Activated CD8-positive, alpha-beta memory T cell treated with anti-CD3 and anti-CD28 coated beads, Interleukin-2, amount 50 U/mL, for 48 hours (primary cell): ENCODE results near the gene NDUFA8.

Source experiments
- DNase-seq: peaks from one replicate; pipeline ENCODE4 v3.0.0-alpha.2; 2020

Gene NDUFA8

DNA sequence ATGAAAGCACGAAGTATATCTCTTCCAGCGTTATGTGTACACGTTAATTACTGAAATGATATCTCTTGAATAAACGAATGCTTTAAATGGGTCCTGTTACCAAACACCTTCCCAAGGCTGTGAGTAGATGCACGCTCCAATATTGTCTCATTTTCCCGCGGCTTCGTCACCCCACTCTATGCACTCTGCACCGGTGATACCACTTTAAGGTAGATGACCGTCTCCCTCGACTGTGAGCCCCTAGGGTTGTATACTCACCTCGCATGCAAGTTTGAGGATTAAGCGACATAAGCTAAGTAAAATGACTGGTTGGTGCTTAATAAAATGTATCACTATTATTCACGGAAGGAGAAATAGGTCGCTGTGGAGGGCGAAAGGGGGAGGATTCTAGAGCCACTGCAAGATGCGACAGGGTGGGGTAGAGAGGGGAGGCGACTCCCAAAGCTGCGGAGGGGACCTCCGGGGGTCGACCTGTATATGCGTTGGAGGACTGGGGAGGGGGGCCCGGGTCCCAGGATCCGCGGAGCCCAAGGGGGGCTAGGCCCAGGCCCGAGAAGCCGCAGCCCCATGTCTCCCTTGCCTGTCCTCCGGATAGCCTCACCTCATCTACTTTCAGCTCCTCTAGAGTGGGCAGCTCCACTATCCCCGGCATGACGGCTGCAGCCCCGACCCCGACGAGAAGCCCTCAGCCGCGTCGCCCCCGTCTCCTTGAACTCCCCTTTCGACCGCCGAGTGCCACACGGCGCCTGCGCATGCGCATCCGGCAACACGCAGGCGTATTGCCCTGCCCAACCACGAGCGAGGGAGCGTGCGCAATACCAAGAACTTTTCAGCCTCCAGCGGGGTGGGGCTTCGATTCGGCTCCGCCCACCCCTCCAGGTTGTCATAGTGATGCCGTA lies at the start of gene NDUFA8, which contains the start of gene MORN5:
NDUFA8 (minus strand) TSS at position 754 of the 899 bp plus-strand sequence; CDS start at position 652, 102 bp downstream.
MORN5 (plus strand) TSS at position 883 of the 899 bp plus-strand sequence. CDS start 65 bp downstream, outside the sequence.
- DNase-seq: peak; percentile 98

DNA sequence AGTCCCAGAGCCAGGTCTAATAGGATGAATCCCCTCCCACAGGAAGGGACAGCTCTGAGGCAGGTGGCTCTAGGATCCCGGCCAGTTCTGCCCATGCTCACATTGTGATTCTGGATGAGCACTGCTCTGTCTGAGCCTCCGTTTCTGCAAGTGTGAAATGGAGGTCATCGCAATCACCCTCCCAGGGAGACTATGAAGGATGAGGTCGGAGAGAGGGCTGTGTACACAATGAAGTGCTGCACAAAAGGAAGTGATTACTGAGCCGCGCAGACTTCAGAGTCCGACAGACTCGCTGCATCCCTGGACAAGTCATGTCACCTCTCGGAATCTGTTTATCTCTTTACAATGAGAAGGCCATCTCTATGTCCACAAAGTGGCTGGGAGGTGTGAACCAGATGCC lies 47.5 kb upstream of the NDUFA8 start:
- no peak for DNase-seq

DNA sequence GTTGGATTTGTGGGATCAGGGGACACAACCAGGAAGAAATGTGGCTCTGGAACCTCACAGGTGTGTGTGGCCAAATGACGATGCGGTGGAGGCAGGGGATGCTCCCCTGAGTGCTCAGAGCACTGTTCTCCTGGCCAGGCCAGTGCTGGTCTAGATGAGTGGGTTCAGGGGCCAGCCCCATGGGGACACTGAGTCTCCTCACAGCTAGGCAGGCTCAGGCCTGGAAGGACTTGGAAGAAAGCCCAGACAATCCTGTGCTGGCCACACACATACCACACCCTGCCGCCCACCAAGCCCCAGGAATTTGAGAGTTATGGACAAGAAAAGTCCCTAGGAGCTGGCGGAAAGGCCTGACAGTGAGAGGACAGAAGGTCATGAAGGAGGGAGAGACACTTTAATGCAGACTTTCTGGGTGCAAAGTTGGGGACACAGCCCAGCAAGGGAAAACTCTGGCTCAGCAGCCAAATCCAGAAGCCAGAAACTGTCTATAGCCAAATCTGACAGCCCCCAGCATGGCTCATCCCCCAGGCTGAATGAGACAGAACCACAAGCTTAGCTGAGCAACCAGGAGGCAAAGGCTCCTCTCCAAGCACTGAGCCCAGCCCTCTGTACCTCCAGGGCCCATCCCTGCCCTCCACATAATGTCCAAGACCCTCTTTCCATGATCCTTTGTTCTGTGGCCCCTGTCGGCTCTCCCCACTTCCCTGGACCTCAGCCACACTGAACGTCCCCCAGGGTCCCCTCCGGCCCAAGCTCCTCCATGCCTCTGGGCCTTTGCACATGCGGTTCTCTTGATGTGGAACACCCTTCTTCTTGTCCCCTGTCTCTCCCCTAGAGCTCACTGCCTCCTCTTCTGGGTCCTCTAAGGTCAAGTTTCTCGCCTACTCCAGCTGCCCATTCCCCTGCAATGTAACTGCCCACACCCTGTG lies 46.8 kb upstream of the NDUFA8 start:
- no peak for DNase-seq

DNA sequence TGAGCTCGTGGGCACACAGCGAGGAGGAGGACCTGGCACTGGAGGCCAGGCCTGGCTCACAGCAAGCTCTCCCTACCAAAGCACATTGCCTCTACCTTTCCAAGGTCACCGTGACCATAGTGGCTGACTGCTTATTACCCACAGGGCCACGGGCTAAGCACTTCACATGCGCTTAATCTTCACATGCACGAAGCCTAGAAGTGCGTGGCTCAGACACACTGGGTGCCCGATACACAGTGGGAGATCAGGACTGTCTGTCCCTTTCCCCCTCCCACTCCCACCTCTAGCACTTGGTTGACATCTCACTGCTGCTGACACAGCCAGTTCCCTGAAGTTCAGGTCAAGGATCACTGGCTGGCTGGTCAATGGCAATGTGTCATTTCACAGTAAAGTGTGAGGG lies 45.6 kb upstream of the NDUFA8 start:
- no peak for DNase-seq

DNA sequence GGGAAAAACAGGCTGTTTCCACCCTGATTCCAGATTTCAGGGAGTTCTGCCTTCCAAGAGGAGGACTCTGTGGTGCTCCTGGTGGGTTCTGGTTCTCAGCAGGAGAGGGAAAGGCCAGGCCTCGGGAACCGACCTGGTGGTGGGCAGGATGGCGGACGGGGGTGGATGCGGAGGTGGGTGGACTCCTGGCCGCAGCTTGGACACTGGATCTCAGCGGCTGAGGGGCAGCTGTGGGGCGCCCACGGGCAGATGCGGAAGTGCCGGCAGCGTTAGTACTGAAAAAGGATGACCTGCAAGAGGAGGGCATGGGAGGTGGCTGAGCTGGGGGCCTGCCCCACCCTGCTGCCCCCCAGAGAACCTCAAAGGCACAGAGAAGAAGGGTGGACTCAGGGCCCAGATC lies 44.9 kb upstream of the NDUFA8 start:
- DNase-seq: no peak

DNA sequence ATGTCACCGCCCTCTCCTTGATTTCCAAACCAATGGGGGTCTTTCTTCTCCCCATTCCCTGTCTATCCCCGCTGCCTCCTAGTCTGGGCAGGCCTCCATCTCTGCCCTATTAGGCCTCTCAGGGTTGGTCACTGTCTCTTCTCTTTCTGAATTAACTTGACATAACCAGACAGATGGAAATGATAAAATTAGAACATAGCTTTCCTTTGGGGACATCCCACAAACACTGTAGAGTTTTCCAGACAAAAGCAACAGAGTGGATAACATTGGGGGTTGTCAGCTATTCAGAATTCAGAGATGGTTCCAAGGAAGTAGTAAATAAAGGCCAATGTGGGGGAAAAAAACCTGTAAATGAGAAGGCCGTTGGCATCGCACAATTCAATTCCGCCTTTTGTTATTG lies 44.5 kb upstream of the NDUFA8 start:
- DNase-seq: no peak

DNA sequence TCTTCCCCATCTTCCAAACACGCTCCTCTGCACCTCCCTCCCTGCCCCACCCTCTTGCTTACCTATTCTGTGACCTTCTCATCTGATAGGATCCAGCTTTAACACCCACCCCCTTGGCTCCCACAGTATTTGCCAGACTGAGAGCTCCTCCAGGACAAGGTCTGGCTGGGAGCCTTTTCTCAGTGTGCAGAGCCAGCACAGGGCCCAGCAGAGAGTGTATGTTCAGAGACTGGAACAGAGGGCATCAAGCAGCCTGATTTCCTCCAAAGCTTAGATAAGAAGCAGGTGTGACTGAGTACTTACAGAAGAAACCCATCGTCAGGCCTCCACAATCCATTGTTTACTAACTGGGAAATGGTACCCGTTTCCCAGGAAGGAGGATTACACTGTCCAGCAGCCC lies 42.5 kb upstream of the NDUFA8 start:
- no peak for DNase-seq

DNA sequence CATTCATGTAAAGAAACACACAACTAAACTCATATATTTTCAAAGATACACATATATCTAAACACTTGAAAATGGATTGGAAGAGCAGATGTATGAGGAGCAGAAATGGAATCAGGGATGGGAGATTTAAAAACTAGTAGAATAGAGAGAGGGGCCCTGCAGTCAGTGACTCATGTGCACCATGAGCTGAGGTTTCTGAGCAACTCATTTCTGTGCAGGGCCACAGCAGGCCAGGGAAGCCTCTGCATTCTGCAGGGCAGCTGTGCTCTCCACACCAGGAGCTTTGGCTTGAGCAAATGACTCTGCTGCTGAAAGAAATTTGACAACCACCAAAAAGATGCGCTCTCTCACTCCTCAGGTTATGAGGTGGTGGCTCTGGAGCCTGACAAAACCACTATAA lies 42.1 kb upstream of the NDUFA8 start:
- no peak for DNase-seq

DNA sequence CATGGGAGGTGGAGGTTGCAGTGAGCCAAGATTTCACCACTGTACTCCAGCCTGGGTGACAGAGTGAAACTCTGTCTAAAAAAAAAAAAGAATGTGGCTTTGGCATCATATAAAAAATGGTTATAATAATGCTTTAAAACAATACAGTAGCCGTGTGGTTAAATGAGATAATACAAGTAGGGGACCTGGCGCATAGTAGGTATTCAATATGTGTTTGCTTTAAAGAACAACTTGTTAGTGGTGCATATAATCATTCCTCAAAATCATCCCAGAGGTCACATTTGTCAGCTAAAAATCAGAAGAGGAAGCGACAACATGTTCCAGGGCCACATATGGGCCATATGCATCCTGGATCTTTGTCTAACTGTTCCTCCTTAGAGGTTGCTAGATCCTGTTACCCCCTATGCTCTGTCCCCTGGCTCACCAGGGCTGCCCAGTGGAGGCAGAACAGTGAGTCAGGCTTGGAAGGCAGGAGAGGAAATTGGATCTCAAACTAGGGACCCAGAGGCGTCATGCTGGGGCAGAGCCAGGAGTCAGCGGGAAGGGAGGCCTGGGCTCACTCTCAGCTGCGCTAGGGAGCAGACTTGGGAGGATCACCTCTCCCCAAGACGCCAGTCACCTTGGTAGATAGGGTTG lies 41.5 kb upstream of the NDUFA8 start:
- DNase-seq: no peak

DNA sequence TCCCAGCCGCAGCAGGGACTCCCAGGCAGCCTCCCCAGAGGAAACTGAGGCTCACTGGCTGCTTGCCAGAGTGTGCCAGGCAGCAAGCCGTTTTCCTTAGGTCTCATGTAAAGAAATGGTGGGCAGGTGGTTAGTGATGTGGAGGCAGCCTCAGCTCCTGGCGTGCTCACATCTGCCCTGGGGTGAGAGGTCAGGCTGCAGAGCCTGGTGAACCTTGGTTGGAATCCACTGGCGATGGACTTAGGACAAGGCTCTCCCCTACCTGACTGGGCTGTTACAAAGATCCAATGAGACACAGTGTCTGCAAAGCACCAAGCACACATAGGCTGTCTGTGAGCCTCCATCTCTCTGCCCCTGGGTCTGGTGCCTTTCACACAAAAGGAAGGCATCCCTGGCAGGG lies 38.3 kb upstream of the NDUFA8 start:
- no peak for DNase-seq

DNA sequence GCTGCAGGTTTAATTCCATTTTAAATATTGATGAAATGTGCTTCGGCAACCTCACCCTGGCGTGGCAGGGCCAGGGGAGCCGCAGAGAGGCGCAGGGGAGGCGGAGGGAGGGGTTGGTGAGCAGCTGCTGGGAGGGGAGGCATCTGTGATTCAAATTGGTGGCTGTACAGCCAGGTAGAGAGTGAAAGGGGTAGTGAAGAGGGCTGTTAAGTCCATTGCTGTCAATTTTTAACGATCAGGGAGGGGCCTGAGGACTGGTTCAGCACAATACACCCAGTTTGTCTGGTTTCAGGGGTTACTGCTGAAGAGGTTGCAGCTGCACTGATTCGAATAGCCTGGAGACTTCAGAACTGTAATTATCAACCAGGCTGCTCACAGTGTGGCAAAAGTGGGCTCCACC lies 37.8 kb upstream of the NDUFA8 start:
- DNase-seq: no peak

DNA sequence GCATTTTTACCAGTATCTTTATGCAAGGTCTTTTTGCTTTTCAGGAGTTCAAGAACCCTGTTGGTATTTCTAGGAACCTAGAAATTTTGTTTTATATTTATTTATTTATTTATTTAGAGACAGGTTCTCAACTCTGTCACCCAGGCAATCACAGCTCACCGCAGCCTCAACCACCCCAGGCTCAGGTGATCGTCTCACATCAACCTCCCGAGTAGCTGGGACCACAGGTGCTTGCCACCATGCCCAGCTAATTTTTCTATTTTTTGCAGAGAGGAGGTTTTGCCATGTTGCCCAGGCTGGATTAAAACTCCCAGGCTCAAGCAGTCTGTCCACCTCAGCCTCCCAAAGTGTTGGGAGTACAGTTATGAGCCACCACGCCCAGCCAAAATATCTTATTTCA lies 36.3 kb upstream of the NDUFA8 start:
- no peak for DNase-seq

DNA sequence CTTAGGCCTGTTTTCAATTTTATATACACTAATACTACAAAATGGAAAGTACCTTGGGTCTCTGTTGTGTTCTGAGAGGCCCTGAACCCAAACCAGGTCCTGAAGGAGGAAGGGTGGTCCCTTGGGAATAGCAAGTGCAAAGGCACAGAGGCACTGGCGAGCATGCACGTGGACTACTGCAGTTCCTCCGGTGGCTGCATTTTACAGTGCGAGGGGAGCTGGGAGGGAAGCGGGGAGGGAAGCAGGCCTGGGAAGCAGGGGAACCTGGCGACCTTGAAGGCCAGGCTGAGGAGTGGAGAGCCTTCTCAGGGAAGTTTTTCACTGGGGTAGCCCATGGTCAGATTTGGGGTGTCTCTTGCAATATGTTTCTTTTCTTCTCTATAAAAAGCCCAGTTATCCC lies 34.1 kb upstream of the NDUFA8 start:
- no peak for DNase-seq

DNA sequence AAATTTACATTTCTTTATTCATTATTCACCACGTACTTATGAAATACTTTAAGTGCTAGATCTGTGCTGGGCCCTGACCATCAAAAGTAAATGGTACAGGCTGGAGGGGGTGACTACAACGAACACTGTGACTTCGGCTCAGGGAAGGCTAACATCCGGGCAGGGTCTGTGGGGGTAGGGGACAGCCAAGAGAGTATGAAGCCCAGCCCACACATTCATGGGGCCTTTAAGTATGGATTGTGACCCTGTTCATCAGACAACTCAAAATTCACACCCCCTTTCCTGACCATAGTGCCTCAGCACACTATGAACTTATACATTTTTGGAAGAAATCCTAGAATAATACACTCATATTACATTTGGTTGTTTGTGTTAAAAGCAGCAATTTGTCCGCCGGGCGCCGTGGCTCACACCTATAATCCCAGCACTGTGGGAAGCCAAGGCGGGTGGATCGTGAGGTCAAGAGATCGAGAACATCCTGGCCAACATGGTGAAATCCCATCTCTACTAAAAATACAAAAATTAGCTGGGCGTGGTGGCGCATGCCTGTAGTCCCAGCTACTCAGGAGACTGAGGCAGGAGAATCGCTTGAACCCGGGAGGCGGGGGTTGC lies 33.4 kb upstream of the NDUFA8 start:
- DNase-seq: no peak

DNA sequence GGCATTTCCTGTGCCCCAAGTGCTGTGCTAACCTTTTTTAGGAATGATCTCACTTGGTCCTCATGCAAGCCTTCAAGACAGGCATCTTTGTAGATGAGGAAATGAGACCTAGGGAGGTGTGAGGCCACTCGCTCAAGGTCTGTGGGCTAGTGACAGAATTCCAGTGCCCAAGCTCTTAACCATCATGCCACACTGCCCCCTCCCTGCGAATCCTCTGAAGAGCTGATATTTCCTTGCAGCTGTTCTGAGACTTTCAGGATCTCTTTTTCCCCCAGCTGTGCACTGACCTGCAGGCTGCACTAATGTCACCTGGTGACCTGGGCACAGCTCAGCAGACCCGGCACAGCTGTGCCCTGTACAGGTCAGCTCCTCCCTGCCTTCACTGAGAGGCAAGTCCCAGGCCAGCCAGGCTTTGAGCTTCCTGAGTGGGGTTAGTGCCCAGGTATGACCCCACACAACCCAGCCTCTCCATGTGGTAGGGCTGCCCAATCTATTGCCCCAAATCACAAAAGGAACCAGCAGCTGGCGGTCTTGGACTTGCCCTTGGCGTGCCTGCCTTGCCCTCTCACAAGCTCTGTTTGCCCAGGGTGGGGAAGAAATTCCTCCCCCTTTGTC lies 32.8 kb upstream of the NDUFA8 start:
- DNase-seq: no peak

DNA sequence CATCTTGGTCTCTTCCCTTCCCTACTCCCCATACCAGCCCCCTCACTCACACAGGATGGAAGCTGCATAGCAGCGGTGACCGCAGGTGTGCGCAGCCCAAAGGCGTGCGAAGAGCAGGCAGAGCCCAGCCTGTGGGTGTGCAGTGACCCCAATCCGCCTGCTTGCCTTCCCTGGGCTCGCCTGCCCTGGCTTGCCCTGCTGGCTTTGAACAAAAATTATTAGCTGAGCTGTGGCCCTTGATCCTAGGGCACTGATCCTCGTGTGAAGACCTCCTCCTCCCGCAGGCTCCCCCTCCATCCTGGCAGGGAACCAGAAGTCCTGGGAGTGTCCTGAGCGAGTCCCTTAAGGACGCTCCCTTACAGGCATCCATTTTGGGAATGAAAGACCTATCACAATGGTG lies 32.0 kb upstream of the NDUFA8 start:
- DNase-seq: no peak

DNA sequence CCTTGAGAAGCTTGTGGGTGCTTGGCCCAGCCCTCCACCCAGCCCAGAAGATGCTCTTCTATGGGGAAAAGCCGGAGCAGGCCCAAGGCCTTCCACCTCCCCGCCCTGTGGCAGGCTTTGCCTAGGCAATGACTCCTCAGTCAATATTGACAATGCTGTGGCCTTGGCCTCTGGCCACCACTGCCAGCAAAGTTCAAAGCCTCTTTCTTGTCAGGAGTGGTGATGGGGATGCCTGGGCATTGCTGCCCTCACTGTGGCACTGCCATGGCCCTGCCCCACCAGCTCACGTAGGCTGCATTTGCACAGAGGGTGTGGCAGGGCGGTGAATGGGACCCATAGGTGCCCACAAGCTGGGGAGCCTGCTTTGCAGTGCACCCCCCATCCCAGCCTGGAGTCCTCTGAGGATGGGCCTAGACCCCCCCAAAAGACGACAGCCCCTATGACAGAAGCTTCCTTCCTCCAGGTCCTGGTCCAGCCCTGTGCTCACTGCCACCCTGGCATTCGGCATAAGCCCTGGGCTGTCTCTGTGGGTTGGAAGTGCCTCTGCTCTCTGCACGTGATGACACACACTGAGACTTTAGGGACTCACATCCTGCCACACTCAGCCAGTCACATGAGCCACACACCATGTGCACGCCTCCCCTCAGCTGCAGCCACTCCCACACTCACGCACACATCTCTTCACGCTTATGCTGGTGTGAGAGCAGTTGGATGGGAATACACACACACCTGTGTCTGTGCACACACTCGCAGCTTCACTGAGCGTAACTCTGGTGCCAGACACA lies 31.2 kb upstream of the NDUFA8 start:
- no peak for DNase-seq

DNA sequence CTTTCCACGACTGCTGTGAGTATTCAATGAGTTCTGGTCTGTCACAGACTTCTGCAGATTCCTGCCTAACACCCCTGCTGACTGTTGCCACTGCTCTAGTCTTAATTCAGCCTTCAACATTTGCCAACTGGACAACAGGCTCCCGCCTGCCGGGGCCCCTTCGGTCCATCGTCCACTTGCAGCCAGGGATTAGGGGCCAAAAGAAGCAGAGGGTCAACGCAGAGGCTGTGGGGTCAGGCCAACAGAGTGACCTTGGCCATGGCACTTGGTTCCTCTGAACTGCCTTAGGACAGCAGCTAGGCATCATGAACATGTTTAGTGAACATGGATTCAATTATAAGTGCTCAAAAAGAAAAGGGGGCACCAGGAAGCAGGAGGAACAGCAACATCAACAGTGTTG lies 28.8 kb upstream of the NDUFA8 start:
- DNase-seq: no peak

DNA sequence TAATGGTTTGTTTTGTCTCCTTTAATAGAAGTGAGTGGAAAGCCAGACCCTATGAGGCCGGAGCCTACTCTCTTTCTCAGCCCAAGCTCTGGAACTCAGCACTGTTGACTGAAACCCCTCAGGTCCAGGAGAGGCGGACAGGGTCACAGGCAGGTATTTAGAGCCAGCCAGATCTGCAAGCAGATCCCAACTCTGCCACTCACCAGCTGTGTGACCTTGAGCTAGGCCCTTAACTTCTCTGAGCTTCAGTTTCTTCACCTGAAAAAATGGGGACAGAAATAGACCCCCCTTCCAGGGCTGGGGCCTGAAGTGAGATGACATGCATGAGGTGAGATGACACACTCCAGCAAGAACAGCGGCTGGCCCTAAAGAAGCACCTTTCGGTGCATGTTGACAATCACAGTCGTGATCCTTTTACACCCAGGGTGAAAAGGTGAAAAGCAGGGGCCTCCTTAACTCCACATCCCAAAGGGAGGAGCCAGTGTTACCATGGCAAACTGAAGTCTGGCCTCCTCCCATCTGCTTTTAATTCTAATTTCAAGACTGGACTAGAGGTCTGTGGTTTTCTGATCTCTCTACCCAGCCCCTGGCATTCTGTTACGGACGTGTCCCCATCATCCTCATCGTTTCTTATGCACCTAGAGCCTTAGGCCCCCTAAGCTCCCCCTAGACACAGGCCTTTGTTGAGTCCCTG lies 27.3 kb upstream of the NDUFA8 start:
- no peak for DNase-seq

DNA sequence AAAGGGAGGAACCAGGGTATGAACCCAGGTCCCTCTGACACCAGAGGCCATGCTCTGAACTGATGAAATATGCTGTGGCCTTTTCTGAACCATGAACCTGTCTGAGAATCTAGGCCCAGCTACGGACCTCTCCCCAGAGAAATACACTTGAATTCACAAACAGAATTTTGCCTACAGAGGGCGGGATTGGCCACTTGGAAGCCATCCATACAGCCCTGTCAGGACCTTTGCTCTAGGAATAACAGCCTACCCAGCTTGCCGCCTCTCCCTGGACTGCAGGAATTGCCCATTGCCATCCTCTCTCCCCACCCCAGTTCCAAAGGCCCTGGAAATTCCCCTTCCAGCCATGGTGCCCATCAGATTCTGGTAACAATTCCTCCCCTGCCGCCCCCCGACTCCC lies 26.7 kb upstream of the NDUFA8 start:
- DNase-seq: no peak

DNA sequence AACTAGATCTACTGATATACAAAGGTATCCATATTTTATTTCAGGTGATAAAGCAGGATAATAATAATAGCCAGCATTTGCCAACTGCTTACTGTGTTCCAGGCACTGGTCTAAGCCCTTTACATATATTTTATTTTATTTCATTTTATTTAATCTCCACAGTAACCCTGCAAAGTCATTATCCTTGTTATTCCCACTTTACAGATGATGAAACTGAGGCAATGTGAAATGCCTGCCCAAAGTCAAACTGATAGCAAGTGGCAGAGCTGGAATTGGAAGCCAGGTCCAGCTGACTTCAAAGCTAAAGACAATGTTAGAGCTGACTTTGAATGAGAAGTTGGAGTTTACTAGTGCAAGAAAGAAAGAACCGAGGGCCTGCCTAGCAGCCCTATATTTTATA lies 25.0 kb upstream of the NDUFA8 start:
- no peak for DNase-seq
